Measurements from ENCODE around the gene TSPAN7. TPM values are rescaled to one million over a fixed set of nuclear protein-coding genes. Genes with fewer than 3 reads are reported as not detected.

TSPAN7 gene
- total and polyA plus RNA-seq, 2 of the 4 experiments (the other 2 are of a cell fraction): not detected

- Histone ChIP-seq H3K23ac (ENCODE audit: low read depth, low read length) (no peak overlapping the region), H3K27ac (ENCODE audit: insufficient read depth, low read length) (no peak overlapping the region), H3K4ac (ENCODE audit: low read depth, low read length) (no peak overlapping the region), H3K14ac (replicated peaks; ENCODE audit: low read depth, low read length) (no peak overlapping the region), H4K20me1 (ENCODE audit: insufficient read depth, low read length) (no peaks in the 10 kb centered on the region), H3K9me1 (ENCODE audit: insufficient read depth, low read length) (no peaks in the 10 kb centered on the region), H3K27me3 (ENCODE audit: control insufficient read depth, insufficient read depth, low read length) (no peaks in the 10 kb centered on the region), H2BK5ac (ENCODE audit: low read depth, low read length, poor library complexity, severe bottlenecking) (no peak overlapping the region), H3K18ac (ENCODE audit: low read depth, low read length) (no peak overlapping the region), H3K9ac (ENCODE audit: low read depth, low read length) (no peak overlapping the region), H2AK9ac (replicated peaks; ENCODE audit: low read depth, low read length, poor library complexity) (no peak overlapping the region), H3K4me1 (ENCODE audit: control insufficient read depth, insufficient read depth, low read length) (no peaks in the 10 kb centered on the region), H3K9me3 (ENCODE audit: control insufficient read depth, insufficient read depth, low read length) (no peaks in the 10 kb centered on the region), H3K36me3 (ENCODE audit: control insufficient read depth, insufficient read depth, low read length) (no peaks in the 10 kb centered on the region), H2BK120ac (ENCODE audit: low read depth, low read length) (no peak overlapping the region), H3K79me1 (ENCODE audit: low read depth in 1 of 2, low read length in 2 of 2) (no peaks in the 10 kb centered on the region), H3K4me3 (ENCODE audit: insufficient read depth, low read depth, low read length) (no peak overlapping the region), H3K4me2 (ENCODE audit: low read depth, low read length) (no peak overlapping the region), H2BK15ac (ENCODE audit: low read depth, low read length) (no peak overlapping the region), H2AFZ (replicated peaks; ENCODE audit: low read length, poor library complexity) (no peak overlapping the region), H4K91ac (ENCODE audit: insufficient read depth, low read depth, low read length) (no peak overlapping the region), H2AK5ac (ENCODE audit: low read depth, low read length) (no peak overlapping the region), H2BK20ac (ENCODE audit: low read depth, low read length) (no peak overlapping the region), H4K8ac (ENCODE audit: low read depth in 2 of 2, low read length in 2 of 2) (no peak overlapping the region), H4K5ac (ENCODE audit: low read depth, low read length) (no peak overlapping the region), H3K56ac (ENCODE audit: extremely low read depth, insufficient read depth, low read length) (no peak overlapping the region)
- no peak for DNase-seq
- no peak for TF ChIP-seq BHLHE40 (IDR thresholded peaks at IDR 0.05; ENCODE audit: low read depth, low read length)
- TF ChIP-seq NFE2L2 (IDR thresholded peaks at IDR 0.05; ENCODE audit: low read depth, low read length): no peak
- no peak for TF ChIP-seq RAD21 (IDR thresholded peaks at IDR 0.05; ENCODE audit: low read length)
- TF ChIP-seq FOS (IDR thresholded peaks at IDR 0.05; ENCODE audit: low read depth, low read length): no peak
- TF ChIP-seq POLR2A (IDR thresholded peaks at IDR 0.05; ENCODE audit: low read depth, low read length): no peak
- dilution Hi-C loops (cut with HindIII; ENCODE audit: low sequenced_read_pairs, unreplicated experiment): no loop called here
- no TSS peak for BruUV-seq (replicated peaks)
- in situ Hi-C loops (cut with MboI; ENCODE audit: low sequenced_read_pairs): no loop called here
- intact Hi-C loops (cut with micrococcal nuclease): no loop called here
- CTCF ChIA-PET: no interaction called here
- 37% methylated on average over 2 of the region's 3 CpGs; no CpG with 5 or more reads in 1 of the 2 experiments for WGBS, 2 experiments (ENCODE audit: extremely low coverage in 2 of 2, insufficient read length in 1 of 2)
- POLR2A ChIA-PET (ENCODE audit: unreplicated experiment): no interaction called here
- no peak for ATAC-seq (ENCODE audit: low read depth)
These were observed 45.5 kb downstream of the TSPAN7 start for GRCh38 chrX:38606821-38607220.

Data from IMR-90 (cell line).